Heart left ventricle (tissue), 16 donors: ENCODE results near the gene NDUFAF2. TPM values are rescaled to one million over a fixed set of nuclear protein-coding genes. Genes with fewer than 3 reads are reported as not detected.

Experiments
- ATAC-seq, 4 donors: fragments of 200-7000 bp; cut with Tn5 transposase; one replicate each; pipeline ENCODE4 v1.9.1; 2020 to 2022; ENCODE audit warnings: moderate library complexity in 4 of 4, mild to moderate bottlenecking in 3 of 4, moderate number of reproducible peaks in 1 of 4
- DNase-seq, 5 donors: peaks; one replicate each; pipeline ENCODE4 v3.0.0-alpha.2; 2020
- H3K27ac ChIP-seq, 12 donors: fragments of 200-600 bp; sonication (generic) in 4 of 12; one replicate each; pipeline versions ENCODE4 v1.5.0 to v1.8.0; 2016 to 2022; ENCODE audit warnings: mild to moderate bottlenecking in 2 of 12
- H3K27me3 ChIP-seq, 9 donors: fragments of 200-600 bp; sonication (generic) in 2 of 9; one replicate each; pipeline versions ENCODE4 v1.5.1 to v1.8.0; 2016 to 2022; ENCODE audit warnings: mild to moderate bottlenecking in 3 of 9
- H3K36me3 ChIP-seq, 9 donors: fragments of 200-600 bp; sonication (generic) in 2 of 9; one replicate each; pipeline versions ENCODE4 v1.5.0 to v1.8.0; 2018 to 2022; ENCODE audit warnings: mild to moderate bottlenecking in 2 of 9
- H3K4me1 ChIP-seq, 12 donors: fragments of 200-600 bp; sonication (generic) in 4 of 12; one replicate each; pipeline versions ENCODE4 v1.5.0 to v1.8.0; 2016 to 2022; ENCODE audit warnings: mild to moderate bottlenecking in 3 of 12
- H3K4me3 ChIP-seq, 12 donors: fragments of 200-600 bp; sonication (generic) in 4 of 12; one replicate each; pipeline versions ENCODE4 v1.5.0 to v1.8.0; 2017 to 2022; ENCODE audit warnings: mild to moderate bottlenecking in 9 of 12, moderate library complexity in 4 of 12
- H3K9me3 ChIP-seq, 12 donors: fragments of 200-600 bp; sonication (generic) in 4 of 12; one replicate each; pipeline versions ENCODE4 v1.5.0 to v1.8.0; 2016 to 2022; ENCODE audit warnings: mild to moderate bottlenecking in 1 of 12
- CTCF ChIP-seq, 12 donors: fragments of 200-600 bp; sonication (generic) in 4 of 12; IDR thresholded peaks; one replicate each; pipeline versions ENCODE4 v1.5.0 to v1.8.0; 2018 to 2022; ENCODE audit warnings: antibody characterized with exemption in 12 of 12, mild to moderate bottlenecking in 5 of 12
- POLR2A ChIP-seq, 2 donors: fragments of 450-650 bp; IDR thresholded peaks; one replicate each; pipeline ENCODE4 v1.6.1; 2017; ENCODE audit warnings: antibody characterized with exemption in 2 of 2, mild to moderate bottlenecking in 2 of 2, moderate library complexity in 2 of 2
- WGBS, 4 donors: extraction: QIAGEN DNeasy Blood & Tissue Kit in 2 of 4; methylation state at CpG; one replicate each; pipeline versions ENCODE4 v1.1.5 to v1.1.7; 2013 to 2018; 5-methylcytosine and 5-hydroxymethylcytosine counted together
- intact Hi-C, 10 donors: fragments of 100-400 bp; cut with DNase I; formaldehyde crosslinking; loops; one replicate each; pipeline versions ENCODE4 v1.11.1 to v1.14.2; 2022
- polyA plus RNA-seq, 2 donors: library from polyadenylated mRNA; stranded (reverse); fragments of 200-250 nt; gene quantifications; one replicate each; pipeline ENCODE4 v1.2.3, GENCODE V29; 2013
- total RNA-seq, 9 donors: library from RNA; depleted of rRNA in 2 of 9; stranded (reverse); fragments of >200 nt in 2 of 9; fragmentation: NEBNext Ultra II Directional in 3 of 9; extraction: Animal tissue kit (Norgen Biotek cat#: 25700) in 3 of 9; gene quantifications; one replicate each; pipeline versions ENCODE4 v1.1.0 to v1.2.4, GENCODE V29; 2016 to 2023
- donor health status: ischemic (EF 13 %, LVEDD 7.1; RV severe dilation, severe dysfunction).
- donor health status: healthy with polysubstance abuse.
- donor health status: DM: no; HTN: yes; CAD: no.
- donor health status: DM: no; HTN: no; CAD: no.
- donor health status: ischemic (EF 25% LVEDD 6.9; RV normal size, moderate dysfunction).
- donor health status: ischemic (EF 25% LVEDD 5.7; RV mildly dilated, moderate dysfunction).
- donor health status: healthy.
- donor health status: DM: yes; HTN: yes; CAD: no.
- donor health status: ischemic (EF 35%, LVEDD 5.7; RV mildly dilated, moderate dysfunction).
- donor health status: nonischemic (EF 11% LVEDD 7.7; RV severe dilation, severe dysfunction).
- donor health status: DM: yes; HTN: yes; CAD: no.
- donor health status: PGD.
- donor health status: ischemic (EF 29% LVEDD 5.4; RV normal size, mild dysfunction).
- donor health status: nonischemic (EF 23%, LVEDD 6.1; RV moderate dilation, normal function).

The NDUFAF2 gene
- total and polyA plus RNA-seq, 11 donors: 22.9 to 87.7 (median 38.4) TPM

GRCh38 chr5:61177070-61177469, 232.1 kb downstream of the NDUFAF2 start:
- WGBS, 4 donors: 94 to 97% (median 96%) methylated on average over 3 of the region's 3 CpGs
- no peaks in the 10 kb centered on the region for H3K9me3 ChIP-seq
- no peak for DNase-seq
- H3K36me3 ChIP-seq: no peaks in the 10 kb centered on the region
- no peak for ATAC-seq
- peaks cover 0 to under 1% (median 0%) of the 10 kb centered on the region in 12 donors for H3K4me1 ChIP-seq
- no peak overlapping the region for H3K27ac ChIP-seq
- H3K27me3 ChIP-seq: no peaks in the 10 kb centered on the region
- no peak for TF ChIP-seq POLR2A (IDR thresholded peaks at IDR 0.05)
- TF ChIP-seq CTCF (IDR thresholded peaks at IDR 0.05): no peak
- intact Hi-C loops: loop anchor here in 1 of 10 donors (10.0 kb wide), 1 partner anchor 128 kb away; no protein-coding TSS in a partner anchor
- H3K4me3 ChIP-seq: no peak overlapping the region

GRCh38 chr5:61177716-61178115, 232.7 kb downstream of the NDUFAF2 start:
- H3K9me3 ChIP-seq: no peaks in the 10 kb centered on the region
- H3K27me3 ChIP-seq: no peaks in the 10 kb centered on the region
- TF ChIP-seq CTCF (IDR thresholded peaks at IDR 0.05) (no peak), POLR2A (IDR thresholded peaks at IDR 0.05) (no peak)
- WGBS, 4 donors: 91 to 95% (median 91%) methylated on average over 7 of the region's 7 CpGs
- H3K36me3 ChIP-seq: no peaks in the 10 kb centered on the region
- H3K4me1 ChIP-seq: peaks cover 0 to 5% (median 0%) of the 10 kb centered on the region in 12 donors
- H3K27ac ChIP-seq: no peak overlapping the region
- no peak for ATAC-seq
- DNase-seq: no peak
- intact Hi-C loops: loop anchor here in 1 of 10 donors (10.0 kb wide), 1 partner anchor 127 kb away; no protein-coding TSS in a partner anchor
- H3K4me3 ChIP-seq: no peak overlapping the region

DNA sequence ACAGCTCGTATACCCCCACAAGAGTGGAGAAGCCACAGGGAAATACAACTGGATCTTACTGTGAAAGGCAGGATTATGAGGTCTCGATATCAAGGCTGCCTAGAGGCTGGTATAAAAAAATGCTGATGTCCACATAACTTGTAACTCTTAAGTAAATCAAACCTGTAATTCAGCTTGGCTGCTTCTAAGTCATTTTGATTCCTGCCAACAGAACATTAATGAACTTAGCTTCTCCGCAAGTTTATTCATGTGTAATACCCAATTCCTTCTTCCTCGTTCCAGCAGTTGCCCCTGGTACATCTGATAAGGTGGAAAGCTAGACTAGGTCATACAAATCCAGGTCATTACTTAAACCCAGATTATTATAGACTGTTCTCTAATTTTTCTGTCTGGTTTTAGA, 233.7 kb downstream of the NDUFAF2 start:
- intact Hi-C loops: loop anchor here in 1 of 10 donors (10.0 kb wide), 1 partner anchor 126 kb away; no protein-coding TSS in a partner anchor
- Histone ChIP-seq H3K27ac (no peak overlapping the region), H3K36me3 (no peaks in the 10 kb centered on the region), H3K4me3 (no peak overlapping the region), H3K27me3 (no peaks in the 10 kb centered on the region), H3K9me3 (no peaks in the 10 kb centered on the region), H3K4me1 (peaks cover 0 to 5% (median 0%) of the 10 kb centered on the region in 12 donors)
- 89 to 96% (median 92%) methylated on average over 4 of the region's 4 CpGs for WGBS, 4 donors
- TF ChIP-seq CTCF (IDR thresholded peaks at IDR 0.05) (no peak), POLR2A (IDR thresholded peaks at IDR 0.05) (no peak)
- ATAC-seq (no peak), DNase-seq (no peak)

DNA sequence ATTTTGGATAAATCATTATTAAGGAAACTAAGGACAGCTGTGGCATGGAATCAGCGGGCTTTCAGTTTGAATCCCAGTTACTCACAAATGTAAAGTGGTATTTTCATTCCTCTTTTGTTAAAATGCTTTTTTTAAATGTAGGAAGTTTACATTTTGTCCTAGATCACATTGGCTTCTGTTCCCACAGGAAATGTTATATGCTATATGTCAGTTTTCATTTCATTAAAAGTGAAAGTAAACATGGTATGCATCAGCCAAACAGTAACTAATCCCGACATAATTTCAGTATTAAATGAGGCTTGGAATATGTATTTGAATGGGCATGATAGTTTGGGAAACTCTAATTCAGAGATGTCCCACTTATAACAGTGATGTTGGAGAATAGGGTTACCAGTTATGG, 235.9 kb downstream of the NDUFAF2 start:
- Histone ChIP-seq H3K27ac (no peak overlapping the region), H3K36me3 (no peaks in the 10 kb centered on the region), H3K27me3 (no peaks in the 10 kb centered on the region), H3K4me1 (peaks cover 0 to 5% (median 0%) of the 10 kb centered on the region in 12 donors), H3K9me3 (no peaks in the 10 kb centered on the region), H3K4me3 (peak overlapping the region in 9 of 12 donors; percentile 6 to 35 (median 20))
- TF ChIP-seq POLR2A (IDR thresholded peaks at IDR 0.05) (no peak), CTCF (IDR thresholded peaks at IDR 0.05) (no peak)
- ATAC-seq: no peak
- WGBS, 4 donors: 61 to 68% (median 66%) methylated on average over 2 of the region's 2 CpGs
- intact Hi-C loops: loop anchor here in 1 of 10 donors (10.0 kb wide), 1 partner anchor 144 kb away; no protein-coding TSS in a partner anchor
- DNase-seq: no peak
